ENCODE results near the gene CA6.
"Not testable (repeated sequence)": the region's sequence is repeated elsewhere in the genome, so short reads cannot be mapped to it uniquely, and the experiment has no call there.

CA6 gene

GRCh38 chr1:8926707-8927694 is 18.7 kb upstream of the CA6 start:
- DNase-seq (ENCODE audit: low spot score), result peak; percentile 40

- DNase-seq (ENCODE audit: low spot score), result no peak
Observed at GRCh38 chr1:8930116-8930515, 15.6 kb upstream of the CA6 start.

GRCh38 chr1:8937051-8937450 is 8.6 kb upstream of the CA6 start:
- DNase-seq (ENCODE audit: low spot score), result not testable (repeated sequence)

- DNase-seq (ENCODE audit: low spot score), result no peak
Observed at GRCh38 chr1:8937701-8938100, 8.0 kb upstream of the CA6 start.

GRCh38 chr1:8938232-8938999 is 7.3 kb upstream of the CA6 start:
- no peak for DNase-seq (ENCODE audit: low spot score)

- no peak for DNase-seq (ENCODE audit: low spot score)
Observed at GRCh38 chr1:8939000-8939265, 6.7 kb upstream of the CA6 start.

GRCh38 chr1:8939362-8939995 is 6.2 kb upstream of the CA6 start:
- DNase-seq (ENCODE audit: low spot score), result no peak

- DNase-seq (ENCODE audit: low spot score), result no peak
Observed at GRCh38 chr1:8941906-8942305, 3.8 kb upstream of the CA6 start.

GRCh38 chr1:8943498-8944405 is 1.9 kb upstream of the CA6 start:
- DNase-seq (ENCODE audit: low spot score), result no peak

GRCh38 chr1:8947127-8947691 is 1.5 kb downstream of the CA6 start:
- DNase-seq (ENCODE audit: low spot score), result no peak

- no peak for DNase-seq (ENCODE audit: low spot score)
Observed at GRCh38 chr1:8950309-8950708, 4.6 kb downstream of the CA6 start.

- no peak for DNase-seq (ENCODE audit: low spot score)
Observed at GRCh38 chr1:8951231-8951630, 5.6 kb downstream of the CA6 start.

- DNase-seq (ENCODE audit: low spot score), result no peak
Observed at GRCh38 chr1:8955406-8955805, 9.7 kb downstream of the CA6 start.

GRCh38 chr1:8956461-8957349 is 11.0 kb downstream of the CA6 start:
- no peak for DNase-seq (ENCODE audit: low spot score)

- peak; percentile 31 for DNase-seq (ENCODE audit: low spot score)
Observed at GRCh38 chr1:8962812-8963530, 17.3 kb downstream of the CA6 start.

GRCh38 chr1:8963963-8964362 is 18.3 kb downstream of the CA6 start:
- no peak for DNase-seq (ENCODE audit: low spot score)

- DNase-seq (ENCODE audit: low spot score), result no peak
Observed at GRCh38 chr1:8965121-8965820, 19.6 kb downstream of the CA6 start.

- no peak for DNase-seq (ENCODE audit: low spot score)
Observed at GRCh38 chr1:8966606-8967005, 20.9 kb downstream of the CA6 start.

GRCh38 chr1:8968902-8969301 is 23.2 kb downstream of the CA6 start:
- DNase-seq (ENCODE audit: low spot score), result not testable (repeated sequence)

Measured in CD4-positive, alpha-beta T cell treated with Interleukin-6 at 100 ng/mL for 8 hours (primary cell).